Kasumi-1 (cell line): Measurements from ENCODE around the gene RNF2.
"Not testable (repeated sequence)": the region's sequence is repeated elsewhere in the genome, so short reads cannot be mapped to it uniquely, and the experiment has no call there.

ENCODE experiments used
- DNase-seq, 2 experiments: peaks; one replicate each; lab custom pipeline; 2025; lab: John Stamatoyannopoulos, UW

The RNF2 gene

DNA sequence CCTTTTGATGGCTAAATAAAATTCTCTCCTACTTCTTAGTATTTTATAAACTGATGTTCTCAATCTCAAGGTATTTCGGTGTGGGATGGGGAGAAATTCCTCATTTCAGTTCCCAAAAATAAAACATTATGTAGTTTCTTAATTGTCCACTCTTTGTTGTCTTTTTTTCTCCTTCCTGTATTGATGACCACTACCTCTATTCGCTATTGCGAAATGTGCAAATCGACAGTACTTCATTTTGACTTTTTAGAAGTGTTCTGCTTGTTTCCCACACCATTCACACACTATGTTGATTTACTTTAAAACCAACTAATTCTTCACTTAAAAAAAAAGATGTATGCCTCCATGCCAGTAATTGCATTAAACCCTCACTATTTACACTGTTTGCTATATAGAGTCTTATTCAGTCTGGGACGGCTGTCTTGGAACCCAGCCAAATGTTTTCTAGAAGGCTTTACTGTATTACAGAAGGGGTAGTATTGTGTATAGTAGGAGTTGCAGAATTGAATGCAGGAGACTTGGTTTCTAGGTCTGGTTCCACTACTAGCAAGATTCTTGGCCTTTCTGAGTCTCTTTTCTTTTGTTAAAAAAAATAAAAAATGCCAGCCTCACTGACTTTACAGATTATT, 5.6 kb downstream of the RNF2 start:
- DNase-seq = no peak

DNA sequence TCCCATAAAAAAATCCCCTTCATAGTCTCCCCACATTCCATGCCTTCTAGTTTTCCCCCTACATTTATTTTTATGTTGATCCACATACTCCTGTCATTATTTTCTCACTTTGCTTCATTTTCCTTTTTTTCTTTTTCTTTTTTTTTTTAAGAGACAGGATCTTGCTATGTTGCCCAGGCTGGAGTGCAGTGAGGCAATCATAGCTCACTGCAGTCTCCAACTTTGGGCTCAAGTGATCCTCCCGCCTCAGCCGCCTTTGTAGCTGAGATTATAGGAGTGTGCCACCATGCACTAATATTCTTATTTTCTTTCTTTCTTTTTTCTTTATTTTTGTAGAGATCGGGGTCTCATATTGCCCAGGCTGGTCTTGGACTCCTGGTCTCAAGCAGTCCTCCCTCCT, 7.8 kb downstream of the RNF2 start:
- no peak for DNase-seq

DNA sequence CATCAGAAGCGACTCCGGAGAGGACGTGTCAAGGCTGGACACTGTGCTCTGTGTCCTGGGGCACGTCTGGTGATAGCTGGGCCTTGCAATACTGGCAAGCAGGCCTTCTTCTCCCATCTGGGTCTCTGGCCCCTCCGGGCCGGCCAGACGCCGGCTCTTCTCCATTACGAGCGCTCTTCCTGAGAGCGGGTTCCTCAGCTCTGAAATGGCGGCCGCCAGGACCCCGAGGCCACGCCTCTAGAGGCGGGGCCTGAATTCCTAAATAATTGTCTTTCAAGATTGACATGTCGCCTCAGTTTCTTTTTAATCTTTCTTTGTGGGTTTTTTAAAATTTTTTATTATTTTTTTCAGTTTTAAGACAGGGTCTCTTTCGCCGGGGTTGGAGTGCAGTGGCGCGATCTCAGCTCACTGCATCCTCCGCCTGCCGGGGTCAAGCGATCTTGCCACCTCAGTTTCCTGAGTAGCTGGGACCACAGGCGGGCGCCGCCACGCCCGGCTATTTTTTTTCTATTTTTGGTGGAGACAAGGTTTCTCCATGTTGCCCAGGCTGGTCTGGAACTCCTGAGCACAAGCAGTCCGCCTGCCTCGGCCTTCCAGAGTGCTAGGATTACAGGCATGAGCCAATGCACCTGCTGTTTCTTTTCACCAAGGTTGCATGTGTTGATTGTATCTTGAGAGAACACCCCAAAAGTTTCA, 9.2 kb downstream of the RNF2 start:
- no peak for DNase-seq

DNA sequence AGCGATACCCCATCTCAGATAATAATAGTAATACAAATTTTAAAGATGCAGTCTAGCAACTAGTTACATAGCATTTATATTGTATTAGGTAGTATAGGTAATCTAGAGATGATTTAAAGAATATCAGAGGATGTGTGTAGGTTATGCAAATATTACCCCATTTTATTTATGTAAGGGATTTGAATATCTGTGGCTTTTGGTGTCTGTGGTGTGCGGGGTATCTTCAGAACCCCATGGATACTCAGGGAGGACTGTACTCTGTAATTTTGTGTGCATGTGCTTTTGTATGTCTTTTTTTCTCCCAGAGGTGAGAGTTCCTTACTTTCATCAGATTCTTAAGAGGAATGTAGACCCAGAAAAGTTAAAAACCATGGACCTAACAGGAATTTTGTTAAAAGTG, 12.8 kb downstream of the RNF2 start:
- DNase-seq = peak; percentile 18 to 50

DNA sequence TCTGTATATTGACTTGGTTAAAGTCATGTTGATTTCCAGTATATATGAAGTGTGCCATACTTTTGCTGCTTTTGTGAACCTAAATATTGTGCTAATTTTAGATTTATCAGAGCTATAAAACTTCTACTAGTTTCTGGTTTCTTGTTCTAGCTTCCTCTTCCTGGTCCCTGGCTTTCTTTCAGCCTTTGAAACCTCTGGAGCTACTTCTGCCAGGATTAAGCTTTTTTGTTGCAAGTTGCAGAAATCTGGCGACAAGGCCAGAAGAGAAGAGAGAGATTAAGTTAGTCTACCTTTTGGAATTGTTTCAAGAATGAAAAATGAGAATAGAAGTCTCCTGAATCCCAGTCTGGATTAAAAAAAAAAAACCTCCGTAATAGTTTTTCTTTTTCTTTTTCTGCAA, 13.5 kb downstream of the RNF2 start:
- peak; percentile 30 to 34 for DNase-seq

DNA sequence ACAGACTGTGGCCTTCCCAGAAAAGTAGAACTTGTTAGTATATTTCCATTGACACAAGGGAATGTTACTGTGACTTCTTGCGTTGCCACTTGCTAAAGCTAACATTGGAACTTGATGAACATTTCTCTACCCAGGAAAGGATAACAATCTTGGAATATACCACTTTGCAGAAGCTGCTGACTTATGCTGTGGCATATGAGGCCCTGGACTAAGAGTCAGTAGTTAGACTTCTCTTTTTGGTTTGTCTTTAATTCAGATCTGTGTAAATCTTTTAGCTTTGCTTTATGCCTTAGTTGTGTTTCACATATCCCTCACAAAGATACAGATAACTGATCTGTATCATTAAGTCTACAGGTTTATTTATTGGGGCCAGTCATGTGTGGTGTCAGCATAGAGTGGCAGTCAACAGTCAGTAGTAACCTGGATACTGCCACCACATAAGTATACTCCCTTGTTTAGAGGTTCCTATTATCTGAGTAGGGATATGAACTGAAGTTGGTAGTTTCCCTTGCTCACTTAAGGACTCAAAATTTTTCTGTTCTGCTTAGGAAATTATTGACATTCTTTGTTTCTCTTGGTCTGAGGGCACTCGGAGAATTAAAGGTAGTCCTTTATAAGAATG, 14.7 kb downstream of the RNF2 start:
- DNase-seq = peak; percentile 27 to 30

DNA sequence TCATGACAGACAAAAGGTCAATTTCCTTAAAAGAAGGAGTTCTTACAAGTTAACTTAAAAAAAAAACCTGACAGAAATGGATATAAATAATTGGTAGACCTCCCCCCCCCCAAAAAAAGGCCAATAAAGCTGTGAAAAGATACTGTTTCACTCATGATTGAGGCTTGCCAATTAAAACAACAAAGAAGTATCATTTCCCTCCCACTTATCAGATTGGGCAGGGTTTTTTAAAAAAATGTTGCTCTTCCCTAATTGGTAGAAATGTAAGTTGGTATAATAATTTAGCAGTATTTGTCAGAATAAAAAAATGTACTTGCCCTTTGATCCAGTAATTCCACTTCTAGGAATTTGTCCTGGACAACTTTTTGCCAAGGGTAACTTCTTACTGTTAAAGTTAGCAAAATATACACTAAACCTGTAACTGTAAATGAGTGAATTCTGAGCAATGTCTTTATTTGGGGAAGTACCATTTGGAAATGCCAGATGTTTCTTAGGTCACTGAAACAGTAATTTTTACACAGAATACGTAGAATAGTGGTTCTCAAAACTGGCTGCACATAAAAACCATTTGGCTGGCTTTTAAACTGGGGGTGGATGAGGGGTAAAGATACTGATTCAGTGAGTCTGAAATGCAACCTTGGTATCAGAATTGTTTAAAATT, 17.5 kb downstream of the RNF2 start:
- peak; percentile 27 to 50 for DNase-seq

DNA sequence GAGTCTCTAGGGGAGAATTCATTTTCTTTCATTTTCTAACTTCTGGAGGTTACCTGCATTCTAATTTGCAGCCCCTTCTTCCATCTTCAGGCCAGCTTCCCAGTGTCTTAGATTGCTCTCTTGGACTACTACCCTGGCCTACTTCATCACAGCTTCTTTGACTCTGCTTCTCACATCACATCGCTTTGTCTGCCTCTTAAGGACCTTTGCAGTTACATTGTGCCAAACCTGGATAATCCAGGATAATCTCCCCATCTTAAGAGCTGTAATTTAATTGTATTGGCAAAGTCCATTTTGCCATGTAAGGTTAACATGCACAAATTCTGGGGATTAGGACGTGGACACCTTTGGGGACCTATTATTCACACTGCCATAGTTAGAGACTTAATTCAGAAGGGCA, 18.4 kb downstream of the RNF2 start:
- no peak for DNase-seq

DNA sequence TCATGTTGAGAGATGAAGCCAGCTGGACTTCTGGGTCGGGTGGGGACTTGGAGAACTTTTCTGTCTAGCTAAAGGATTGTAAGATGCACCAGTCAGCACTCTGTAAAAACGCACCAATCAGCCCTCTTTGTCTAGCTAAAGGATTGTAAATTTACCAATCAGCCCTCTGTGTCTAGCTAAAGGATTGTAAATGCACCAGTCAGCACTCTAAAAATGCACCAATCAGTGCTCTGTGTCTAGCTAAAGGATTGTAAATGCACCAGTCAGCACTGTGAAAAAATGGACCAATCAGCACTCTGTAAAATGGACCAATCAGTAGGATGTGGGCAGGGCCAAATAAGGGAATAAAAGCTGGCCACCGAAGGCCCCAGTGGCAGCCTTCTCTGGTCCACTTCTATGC, 19.6 kb downstream of the RNF2 start:
- DNase-seq = not testable (repeated sequence)

DNA sequence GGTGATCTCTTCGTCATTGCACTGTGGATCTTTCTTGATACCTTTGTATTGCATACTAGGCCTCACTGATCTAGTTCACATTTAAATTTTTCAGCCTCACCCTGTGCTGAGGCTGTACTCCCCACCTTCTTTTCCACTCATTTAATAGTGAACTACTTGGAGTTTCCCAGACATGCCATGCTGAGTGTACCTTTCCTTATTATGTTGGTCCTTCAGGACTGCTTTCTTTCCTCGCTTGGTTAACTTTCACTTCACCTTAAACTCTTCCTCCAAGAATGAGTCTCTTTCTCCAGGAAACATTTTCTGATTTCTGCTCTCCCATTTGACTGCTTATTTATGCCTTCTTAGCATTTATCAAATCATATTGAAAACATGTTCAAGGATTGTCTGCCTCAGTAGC, 20.8 kb downstream of the RNF2 start:
- no peak for DNase-seq

DNA sequence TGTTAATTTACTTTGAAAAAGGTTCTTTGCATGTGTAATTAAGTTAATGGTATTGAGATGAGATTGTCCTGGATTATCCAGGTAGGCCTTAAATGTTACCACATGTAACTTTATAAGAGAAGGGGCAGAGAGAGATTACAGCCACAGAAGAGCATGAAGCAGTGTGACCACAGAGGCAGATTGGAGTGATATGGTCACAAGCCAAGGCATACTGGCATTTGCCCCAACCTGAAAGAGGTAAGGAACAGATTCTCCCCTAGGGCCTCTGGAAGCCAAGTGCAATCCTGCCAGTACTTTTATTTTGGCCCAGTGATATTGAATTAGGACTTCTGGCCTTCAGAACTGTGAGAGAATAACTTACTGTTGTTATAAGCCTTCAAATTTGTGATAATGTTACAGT, 23.0 kb downstream of the RNF2 start:
- no peak for DNase-seq

DNA sequence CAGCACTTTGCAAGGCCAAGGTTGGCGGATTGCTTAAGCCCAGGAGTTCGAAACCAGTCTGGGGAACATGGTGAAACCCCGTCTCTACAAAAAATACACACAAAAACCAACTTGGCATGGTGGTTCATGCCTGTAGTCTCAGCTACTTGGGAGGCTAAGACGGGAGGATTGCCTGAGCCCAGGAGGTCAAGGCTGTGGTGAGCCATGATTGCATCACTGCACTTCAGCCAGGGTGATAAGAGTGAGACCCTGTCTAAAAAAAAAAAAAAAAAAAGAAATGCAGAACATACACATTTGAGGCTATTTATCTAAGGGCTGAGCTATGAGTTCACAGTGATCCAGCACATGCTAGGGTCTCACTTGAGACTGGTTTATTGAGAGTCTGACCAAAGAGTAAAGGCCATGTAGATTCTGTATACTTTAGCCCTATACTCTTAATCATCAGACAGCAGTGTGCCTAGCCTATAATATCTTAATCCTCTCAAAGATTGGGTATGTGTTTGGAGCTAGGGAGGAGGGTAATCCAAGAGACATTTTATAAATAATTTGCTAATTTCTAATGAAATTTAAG, 23.9 kb downstream of the RNF2 start:
- DNase-seq = no peak

DNA sequence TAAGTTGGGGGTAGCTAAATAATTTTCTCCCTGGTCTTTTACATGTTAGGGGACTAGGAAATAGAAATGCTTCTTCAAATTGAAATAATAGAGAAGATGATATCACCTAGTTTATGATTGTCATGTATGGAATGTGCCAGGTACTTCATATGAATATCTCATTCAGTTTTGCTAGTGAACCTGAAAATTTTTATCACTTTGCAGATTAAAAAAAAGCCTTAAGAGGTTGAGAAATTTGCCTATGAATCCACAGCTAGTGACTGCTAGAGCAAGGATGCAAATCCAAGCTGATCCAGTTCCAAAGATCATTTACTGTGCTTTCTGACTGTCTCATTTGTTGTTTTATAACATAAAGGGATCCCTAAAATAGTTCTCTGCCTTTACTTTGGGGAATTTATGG, 24.7 kb downstream of the RNF2 start:
- no peak for DNase-seq

DNA sequence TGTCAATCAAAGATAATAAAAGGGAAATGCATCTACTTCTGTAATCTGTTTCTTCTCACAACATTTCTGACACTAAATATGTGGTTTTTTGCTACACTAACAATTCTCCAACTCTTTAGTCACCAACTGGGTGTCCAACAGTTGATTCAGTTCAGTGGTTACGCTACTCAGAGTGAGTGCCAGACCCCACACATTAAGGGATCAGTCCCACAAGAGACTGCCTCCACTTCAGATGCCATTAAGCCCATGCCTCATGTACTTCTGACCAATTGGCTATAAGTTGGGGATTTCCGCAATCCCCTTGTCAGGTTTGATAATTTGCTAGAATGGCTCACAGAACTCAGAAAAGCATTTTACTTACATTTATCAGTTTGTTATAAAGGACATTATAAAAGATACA, 28.4 kb downstream of the RNF2 start:
- DNase-seq = no peak

DNA sequence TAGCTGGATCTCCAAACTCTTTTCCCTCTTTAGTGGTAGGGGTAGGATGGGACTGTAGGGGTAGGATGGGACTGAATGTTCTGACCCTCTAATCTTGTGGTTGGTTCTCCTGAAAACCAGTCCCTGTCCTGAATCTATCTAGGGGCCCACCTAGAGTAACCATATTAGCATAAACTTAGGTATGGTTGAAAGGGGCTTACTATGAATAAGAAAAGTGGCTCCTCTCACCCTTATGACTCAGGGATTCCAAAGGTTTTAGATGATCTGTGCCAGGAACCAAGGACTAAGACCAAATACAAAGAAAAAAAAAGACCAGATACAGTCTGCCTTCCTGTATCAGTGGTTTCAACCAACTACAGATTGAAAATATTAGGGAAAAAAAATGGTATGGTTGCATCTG, 28.9 kb downstream of the RNF2 start:
- no peak for DNase-seq

DNA sequence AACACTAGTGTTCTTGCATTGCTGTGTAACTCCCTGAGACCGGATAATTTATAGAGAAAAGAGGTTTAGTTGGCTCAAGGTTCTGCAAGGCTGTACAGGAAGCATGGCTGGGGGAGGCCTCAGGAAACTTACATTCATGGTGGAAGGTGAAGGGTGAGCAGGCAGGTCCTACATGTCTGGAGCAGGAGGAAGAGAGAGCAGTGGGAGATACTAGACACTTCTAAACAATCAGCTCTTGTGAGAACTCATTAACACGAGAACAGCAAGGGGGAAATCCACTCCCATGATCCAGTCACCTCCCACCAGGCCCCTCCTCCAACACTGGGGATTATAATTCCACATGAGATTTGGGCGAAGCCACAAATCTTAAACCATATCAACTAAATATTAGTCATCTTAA, 30.1 kb downstream of the RNF2 start:
- no peak for DNase-seq

DNA sequence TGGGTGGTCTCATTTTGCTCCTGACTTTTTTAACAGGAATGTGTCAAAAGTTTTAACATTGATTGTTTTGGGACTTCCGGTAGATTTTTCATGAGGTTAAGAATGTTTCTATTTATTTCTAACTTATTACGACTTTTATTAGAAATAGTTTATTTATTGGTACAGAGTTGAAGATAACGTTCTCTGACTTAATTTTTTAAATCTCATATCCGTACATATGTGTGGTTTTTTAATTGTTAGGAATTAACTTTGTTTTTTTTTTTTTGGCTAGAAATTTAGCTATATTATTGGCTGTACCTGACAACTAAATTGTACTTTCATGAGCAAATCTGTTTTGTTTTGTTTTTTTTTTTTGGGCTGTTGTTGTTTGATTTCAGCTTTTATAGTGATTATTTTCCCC, 32.0 kb downstream of the RNF2 start:
- no peak for DNase-seq

DNA sequence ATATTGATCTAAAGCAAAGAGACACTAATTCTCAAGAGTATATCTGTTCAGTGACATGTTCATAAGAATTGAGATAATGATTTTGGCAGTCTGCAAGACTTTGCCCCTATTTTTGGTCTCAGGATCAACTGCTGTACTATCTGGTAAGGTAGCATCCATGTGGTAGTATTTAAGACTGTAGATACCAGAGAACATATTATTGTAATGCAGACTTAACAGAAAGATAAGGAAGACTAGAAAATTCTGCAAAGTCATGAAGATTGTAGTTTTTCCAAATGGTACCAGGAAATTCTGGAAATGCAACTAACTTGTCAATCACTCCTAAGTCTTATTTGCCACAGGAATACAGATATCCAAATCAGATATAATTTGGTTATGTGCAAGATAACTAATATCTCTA, 35.1 kb downstream of the RNF2 start:
- DNase-seq = no peak

DNA sequence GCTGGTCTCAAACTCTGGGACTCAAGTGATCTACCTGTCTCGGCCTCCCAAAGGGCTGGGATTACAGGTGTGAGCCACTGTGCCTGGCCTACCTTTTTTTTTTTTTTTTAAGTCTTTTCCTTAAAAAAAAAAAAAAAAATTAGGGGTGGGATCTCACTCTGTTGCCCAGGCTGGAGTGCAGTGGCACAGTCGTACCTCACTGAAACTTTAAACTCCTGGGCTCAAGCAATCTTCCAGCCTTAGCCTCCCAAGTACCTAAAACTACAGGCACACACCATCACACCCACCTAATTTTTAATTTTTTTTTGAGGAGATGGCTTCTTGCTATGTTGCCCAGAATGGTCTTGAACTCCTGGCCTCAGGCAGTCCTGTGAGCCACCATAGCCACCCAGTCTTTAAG, 38.5 kb downstream of the RNF2 start:
- DNase-seq = no peak

DNA sequence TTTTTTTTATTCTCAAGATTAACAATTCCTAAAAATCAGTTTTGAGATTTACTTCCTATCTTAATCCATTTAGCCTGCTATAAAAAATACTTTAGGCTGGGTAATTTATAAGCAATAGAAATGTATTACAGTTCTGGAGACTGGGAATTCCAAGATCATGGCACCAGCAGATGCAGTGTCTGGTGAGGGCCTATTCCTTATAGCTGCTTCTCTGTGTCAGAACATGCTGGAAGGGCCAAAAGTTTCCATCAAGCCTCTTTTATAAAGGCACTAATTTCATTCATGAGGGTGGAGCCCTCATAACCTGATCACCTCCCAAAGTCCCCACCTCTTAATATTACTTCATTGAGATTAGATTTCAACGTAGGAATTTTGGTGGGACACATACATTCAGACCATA, 41.7 kb downstream of the RNF2 start:
- no peak for DNase-seq

DNA sequence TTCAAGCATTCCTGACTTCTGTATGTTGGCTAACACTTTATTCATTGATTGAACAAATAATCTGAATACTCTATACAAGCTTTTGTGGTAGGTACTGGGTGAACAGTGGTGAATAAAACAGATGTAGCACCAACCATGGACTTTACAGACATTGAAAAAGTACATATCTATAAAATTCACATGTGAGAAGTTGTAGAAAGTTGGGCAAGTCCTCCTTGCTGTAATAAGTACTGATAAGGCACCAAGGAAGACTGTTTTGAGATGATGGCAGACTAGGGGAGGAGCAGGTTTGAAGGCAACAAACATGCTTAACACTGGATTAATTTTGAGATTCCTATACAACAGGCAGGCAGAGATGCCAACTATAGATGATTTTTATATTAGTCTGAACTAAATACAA, 42.4 kb downstream of the RNF2 start:
- DNase-seq = no peak

DNA sequence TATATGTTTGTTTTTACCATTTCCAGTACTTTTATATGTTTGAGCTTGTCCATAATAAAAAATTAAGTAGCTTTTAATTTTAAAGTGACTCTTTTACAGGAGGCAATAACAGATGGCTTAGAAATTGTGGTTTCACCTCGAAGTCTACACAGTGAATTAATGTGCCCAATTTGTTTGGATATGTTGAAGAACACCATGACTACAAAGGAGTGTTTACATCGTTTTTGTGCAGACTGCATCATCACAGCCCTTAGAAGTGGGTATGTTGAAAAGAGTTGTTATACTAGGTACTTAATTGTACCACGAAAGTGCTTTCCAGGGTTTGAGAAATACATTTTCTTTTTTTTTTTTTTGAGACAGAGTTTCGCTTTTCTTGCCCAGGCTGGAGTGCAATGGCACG, 46.1 kb downstream of the RNF2 start:
- DNase-seq = no peak

DNA sequence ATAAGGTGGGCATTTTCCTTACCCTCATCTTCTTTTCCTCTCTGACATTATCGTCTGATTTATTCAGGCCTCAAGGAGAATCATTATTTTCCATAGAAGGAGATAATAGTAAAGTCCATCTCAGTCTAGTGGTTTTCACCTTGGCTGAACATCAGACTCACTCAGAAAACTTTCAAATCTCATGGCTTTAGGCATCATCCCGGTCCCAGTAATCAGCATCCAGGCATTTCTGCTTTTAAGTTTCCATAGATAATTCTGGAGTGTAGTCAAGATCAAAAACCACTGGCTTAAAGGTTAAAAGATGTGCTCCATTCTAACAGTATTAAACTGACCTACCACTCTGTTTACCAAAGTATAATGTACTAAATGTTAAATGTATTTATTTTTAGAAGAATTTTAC, 49.4 kb downstream of the RNF2 start:
- no peak for DNase-seq
